OCI-LY7 (cell line): ENCODE measurements around the gene SLC8B1.

Source experiments
- EZH2phosphoT487 ChIP-seq: fragments of 200-600 bp; sonication (generic); IDR thresholded peaks from 2 replicates; pipeline ENCODE4 v1.6.1; 2018; ENCODE audit warnings: low read depth, borderline replicate concordance, mild to moderate bottlenecking, mixed run types, antibody characterized with exemption, low read length, moderate library complexity, mixed read lengths
- TF ChIP-seq, protein P1 (sequence below): fragments of 200-600 bp; sonication (generic); conservative IDR thresholded peaks from 2 replicates; pipeline ENCODE4 v1.5.1; 2014; ENCODE audit warnings: mild to moderate bottlenecking, antibody characterized with exemption, low read length, moderate library complexity, mixed read lengths

DNA sequence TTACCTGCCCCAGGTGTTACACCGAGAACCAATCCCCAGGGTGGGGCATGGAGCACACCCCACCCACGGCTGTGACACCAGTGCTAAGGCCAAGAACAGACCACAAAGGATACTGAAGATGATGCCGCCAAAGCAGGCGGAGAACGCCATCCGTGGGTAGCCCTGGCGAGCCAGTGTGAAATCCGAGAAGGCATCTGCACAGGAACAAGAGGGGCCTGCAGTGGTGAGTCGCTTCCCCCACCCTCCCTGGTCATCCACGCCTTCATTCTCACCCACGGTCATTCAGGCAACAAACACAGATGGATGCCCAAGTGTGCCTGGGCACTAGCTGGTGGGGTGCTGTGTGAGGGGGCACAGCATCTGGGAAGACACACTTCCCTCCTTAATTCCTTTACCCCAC, 28.5 kb downstream of the SLC8B1 start:
- TF ChIP-seq, protein P1, sequence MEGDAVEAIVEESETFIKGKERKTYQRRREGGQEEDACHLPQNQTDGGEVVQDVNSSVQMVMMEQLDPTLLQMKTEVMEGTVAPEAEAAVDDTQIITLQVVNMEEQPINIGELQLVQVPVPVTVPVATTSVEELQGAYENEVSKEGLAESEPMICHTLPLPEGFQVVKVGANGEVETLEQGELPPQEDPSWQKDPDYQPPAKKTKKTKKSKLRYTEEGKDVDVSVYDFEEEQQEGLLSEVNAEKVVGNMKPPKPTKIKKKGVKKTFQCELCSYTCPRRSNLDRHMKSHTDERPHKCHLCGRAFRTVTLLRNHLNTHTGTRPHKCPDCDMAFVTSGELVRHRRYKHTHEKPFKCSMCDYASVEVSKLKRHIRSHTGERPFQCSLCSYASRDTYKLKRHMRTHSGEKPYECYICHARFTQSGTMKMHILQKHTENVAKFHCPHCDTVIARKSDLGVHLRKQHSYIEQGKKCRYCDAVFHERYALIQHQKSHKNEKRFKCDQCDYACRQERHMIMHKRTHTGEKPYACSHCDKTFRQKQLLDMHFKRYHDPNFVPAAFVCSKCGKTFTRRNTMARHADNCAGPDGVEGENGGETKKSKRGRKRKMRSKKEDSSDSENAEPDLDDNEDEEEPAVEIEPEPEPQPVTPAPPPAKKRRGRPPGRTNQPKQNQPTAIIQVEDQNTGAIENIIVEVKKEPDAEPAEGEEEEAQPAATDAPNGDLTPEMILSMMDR, result no peak
- TF ChIP-seq EZH2phosphoT487, result no peak
